Stomach smooth muscle (tissue), 2 donors: ENCODE results near the gene SNRNP35.
"Not testable (repeated sequence)": the region's sequence is repeated elsewhere in the genome, so short reads cannot be mapped to it uniquely, and the experiment has no call there.

Source experiments
- H3K27ac ChIP-seq: one replicate; pipeline ENCODE4 v1.7.0; 2013; ENCODE audit warnings: mild to moderate bottlenecking, low read length, inconsistent platforms
- H3K27me3 ChIP-seq, 2 donors: one replicate each; pipeline ENCODE4 v1.7.0; 2013; ENCODE audit warnings: low read length in 2 of 2; ENCODE audit not compliant: insufficient read depth in 2 of 2, control insufficient read depth in 1 of 2
- H3K36me3 ChIP-seq, 2 donors: one replicate each; pipeline ENCODE4 v1.7.0; 2013; ENCODE audit warnings: low read length in 2 of 2; ENCODE audit not compliant: control insufficient read depth in 2 of 2, insufficient read depth in 2 of 2
- H3K4me1 ChIP-seq: one replicate; pipeline ENCODE4 v1.7.0; 2013; ENCODE audit warnings: low read length; ENCODE audit not compliant: control insufficient read depth, insufficient read depth
- H3K4me3 ChIP-seq, 2 donors: one replicate each; pipeline ENCODE4 v1.7.0; 2013; ENCODE audit warnings: low read length in 2 of 2
- H3K9ac ChIP-seq, 2 donors: one replicate each; pipeline ENCODE4 v1.7.0; 2013; ENCODE audit warnings: low read length in 2 of 2, mild to moderate bottlenecking in 1 of 2
- H3K9me3 ChIP-seq, 2 donors: one replicate each; pipeline ENCODE4 v1.7.0; 2013; ENCODE audit warnings: low read length in 2 of 2; ENCODE audit not compliant: control insufficient read depth in 2 of 2
- donor health status: healthy.
- donor health status: Pancreatic carcinoma.

Gene SNRNP35

GRCh38 chr12:123506059-123506842 is 48.3 kb downstream of the SNRNP35 start:
- H3K9ac ChIP-seq: no peak overlapping the region
- H3K27ac ChIP-seq: no peak overlapping the region
- H3K9me3 ChIP-seq: no peaks in the 10 kb centered on the region
- H3K27me3 ChIP-seq: no peaks in the 10 kb centered on the region
- H3K4me3 ChIP-seq: no peak overlapping the region
- H3K36me3 ChIP-seq: peaks cover 12 to 22% of the 10 kb centered on the region in 2 donors
- no peaks in the 10 kb centered on the region for H3K4me1 ChIP-seq

DNA sequence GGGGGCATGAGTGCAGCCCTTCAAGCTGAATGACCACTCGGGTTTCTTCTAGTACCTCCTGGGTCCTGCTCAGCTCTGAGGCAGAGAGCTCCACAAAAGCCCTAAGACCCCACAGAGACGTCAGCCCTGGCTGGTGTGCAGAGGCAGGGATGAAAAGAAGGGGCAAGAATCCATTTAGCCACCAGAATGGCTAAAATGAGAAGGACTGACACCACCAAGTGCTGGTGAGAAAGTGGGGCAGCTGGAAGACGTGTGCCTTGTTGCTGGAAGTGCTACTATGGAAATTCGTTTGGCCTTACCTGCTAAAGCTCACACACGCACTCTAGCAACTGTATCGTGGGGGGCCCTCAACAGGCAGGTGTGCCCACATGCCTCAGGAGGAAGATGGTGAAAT is 48.9 kb downstream of the SNRNP35 start:
- Histone ChIP-seq H3K4me3 (no peak overlapping the region), H3K27ac (no peak overlapping the region), H3K36me3 (peaks cover 15 to 23% of the 10 kb centered on the region in 2 donors), H3K27me3 (no peaks in the 10 kb centered on the region), H3K9me3 (no peaks in the 10 kb centered on the region), H3K9ac (no peak overlapping the region), H3K4me1 (no peaks in the 10 kb centered on the region)

- Histone ChIP-seq H3K4me1 (no peaks in the 10 kb centered on the region), H3K4me3 (no peak overlapping the region), H3K36me3 (peaks cover 30 to 38% of the 10 kb centered on the region in 2 donors), H3K9ac (no peak overlapping the region), H3K27ac (no peak overlapping the region), H3K27me3 (no peaks in the 10 kb centered on the region), H3K9me3 (no peaks in the 10 kb centered on the region)
Measured at GRCh38 chr12:123512838-123513665, 55.1 kb downstream of the SNRNP35 start.

GRCh38 chr12:123513805-123514204 is 55.9 kb downstream of the SNRNP35 start:
- H3K9me3 ChIP-seq: no peaks in the 10 kb centered on the region
- H3K4me1 ChIP-seq: no peaks in the 10 kb centered on the region
- H3K27me3 ChIP-seq: no peaks in the 10 kb centered on the region
- no peak overlapping the region for H3K9ac ChIP-seq
- no peak overlapping the region for H3K4me3 ChIP-seq
- no peak overlapping the region for H3K27ac ChIP-seq
- peaks cover 34 to 37% of the 10 kb centered on the region in 2 donors for H3K36me3 ChIP-seq

DNA sequence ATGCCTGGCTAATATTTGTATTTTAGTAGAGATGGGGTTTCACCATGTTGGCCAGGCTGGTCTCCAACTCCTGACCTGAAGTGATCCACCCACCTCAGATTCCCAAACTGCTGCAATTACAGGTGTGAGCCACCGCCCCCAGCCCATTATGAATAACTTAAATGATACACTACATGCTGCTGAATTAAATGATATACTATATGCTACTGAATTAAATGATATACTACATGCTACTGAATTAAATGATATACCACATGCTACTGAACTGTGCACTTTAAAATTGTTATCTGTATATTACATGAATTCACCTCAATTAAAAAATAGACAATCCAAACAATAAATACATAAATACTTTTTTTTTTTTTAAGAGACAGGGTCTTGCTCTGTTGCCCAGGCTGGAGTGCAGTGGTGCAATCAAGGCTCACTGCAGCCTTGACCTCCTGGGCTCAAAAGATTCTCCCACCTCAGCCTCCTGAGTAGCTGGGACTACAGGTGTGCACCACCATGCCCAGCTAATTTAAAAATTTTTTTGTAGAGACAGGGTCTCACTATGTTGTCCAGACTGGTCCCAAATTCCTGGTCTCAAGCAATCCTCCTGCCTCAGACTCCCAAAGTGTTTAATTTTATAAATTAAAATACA is 56.8 kb downstream of the SNRNP35 start:
- not testable (repeated sequence) for H3K4me1 ChIP-seq, H3K9ac ChIP-seq, H3K27me3 ChIP-seq, H3K27ac ChIP-seq, H3K4me3 ChIP-seq, H3K9me3 ChIP-seq
- peaks cover 34 to 39% of the 10 kb centered on the region in 2 donors for H3K36me3 ChIP-seq

GRCh38 chr12:123516216-123516780 is 58.4 kb downstream of the SNRNP35 start:
- H3K4me1 ChIP-seq: peaks cover 12% of the 10 kb centered on the region
- H3K9me3 ChIP-seq: no peaks in the 10 kb centered on the region
- H3K36me3 ChIP-seq: peaks cover 37 to 38% of the 10 kb centered on the region in 2 donors
- H3K27ac ChIP-seq: no peak overlapping the region
- no peak overlapping the region for H3K4me3 ChIP-seq
- no peak overlapping the region for H3K9ac ChIP-seq
- no peaks in the 10 kb centered on the region for H3K27me3 ChIP-seq
